H1 (cell line): Measurements from ENCODE around the gene GUCY1A2. TPM values are rescaled to one million over a fixed set of nuclear protein-coding genes. Genes with fewer than 3 reads are reported as not detected.

ENCODE experiments used
- CTCF ChIA-PET: fragments of 300-600 bp; sonication (Branson Sonifier 250); formaldehyde crosslinking; loops from one replicate; lab custom pipeline; 2021; ENCODE audit not compliant: partially characterized antibody; lab: Charles Lee
- POLR2A ChIA-PET: fragments of 300-600 bp; sonication (Branson Sonifier 250); formaldehyde crosslinking; loops from one replicate; lab custom pipeline; 2021; ENCODE audit warnings: inconsistent platforms; ENCODE audit not compliant: partially characterized antibody; lab: Charles Lee
- DNase-seq, 2 experiments: peaks; one replicate each; pipeline versions ENCODE4 v3.0.0 to v3.0.0-alpha.2; 2010 to 2022; ENCODE audit warnings: low spot score in 2 of 2, low read depth in 1 of 2, mixed read lengths in 1 of 2
- FAIRE-seq: peaks from 2 replicates; lab custom pipeline; 2011; peaks lifted over from hg19 to GRCh38; lab: Jason Lieb, UNC
- H2AFZ ChIP-seq: 2 replicates; pipeline ENCODE4 v1.8.1; 2012; ENCODE audit warnings: low read length, inconsistent platforms
- H2AK5ac ChIP-seq: 2 replicates; pipeline ENCODE4 v1.6.1; 2013; ENCODE audit warnings: low read depth, low read length
- H2BK120ac ChIP-seq: replicated peaks from 2 replicates; pipeline ENCODE3; 2013; ENCODE audit warnings: low read depth, low read length, inconsistent platforms
- H2BK12ac ChIP-seq: 2 replicates; pipeline ENCODE4 v1.6.1; 2013; ENCODE audit warnings: low read depth, low read length
- H2BK15ac ChIP-seq: 2 replicates; pipeline ENCODE4 v1.6.1; 2013; ENCODE audit warnings: low read length
- H2BK20ac ChIP-seq: 2 replicates; pipeline ENCODE4 v1.6.1; 2013; ENCODE audit warnings: low read length
- H2BK5ac ChIP-seq: 2 replicates; pipeline ENCODE4 v1.6.1; 2013; ENCODE audit warnings: low read depth, low read length
- H3K14ac ChIP-seq: 2 replicates; pipeline ENCODE4 v1.6.1; 2013; ENCODE audit warnings: inconsistent platforms; ENCODE audit not compliant: insufficient read length
- H3K18ac ChIP-seq: 2 replicates; pipeline ENCODE4 v1.6.1; 2013; ENCODE audit warnings: low read length; ENCODE audit errors: extremely low read depth
- H3K23ac ChIP-seq: 2 replicates; pipeline ENCODE4 v1.6.1; 2013; ENCODE audit warnings: inconsistent platforms; ENCODE audit not compliant: insufficient read length
- H3K23me2 ChIP-seq: 2 replicates; pipeline ENCODE4 v1.6.1; 2013; ENCODE audit warnings: low read depth, low read length
- H3K27ac ChIP-seq: 2 replicates; pipeline ENCODE4 v1.6.1; 2011; ENCODE audit warnings: low read depth, low read length, inconsistent platforms
- H3K27me3 ChIP-seq, 4 experiments: replicated peaks in 1 of 4; 1 replicate in 1 of 4; 2 replicates in 3 of 4; pipeline versions ENCODE4 v1.6.1 to v1.8.1; 2011 to 2013; ENCODE audit warnings: low read length in 3 of 4, mild to moderate bottlenecking in 3 of 4, inconsistent platforms in 2 of 4, mixed read lengths in 2 of 4, moderate library complexity in 1 of 4; ENCODE audit not compliant: control insufficient read depth in 3 of 4, insufficient read depth in 3 of 4; ENCODE audit errors: extremely low read depth in 1 of 4
- H3K36me3 ChIP-seq, 4 experiments: 2 replicates each; pipeline versions ENCODE4 v1.6.1 to v1.8.1; 2011 to 2013; ENCODE audit warnings: mild to moderate bottlenecking in 4 of 4, low read length in 3 of 4, moderate library complexity in 2 of 4, control low read depth in 1 of 4, inconsistent platforms in 1 of 4; ENCODE audit not compliant: insufficient read depth in 4 of 4, control insufficient read depth in 2 of 4
- H3K4ac ChIP-seq: replicated peaks from 2 replicates; pipeline ENCODE3; 2013; ENCODE audit warnings: low read length, low read depth, mixed read lengths, inconsistent platforms; ENCODE audit not compliant: insufficient read length
- H3K4me1 ChIP-seq, 4 experiments: replicated peaks in 1 of 4; 1 replicate in 1 of 4; 2 replicates in 3 of 4; pipeline versions ENCODE4 v1.6.1 to v1.8.1; 2011 to 2013; ENCODE audit warnings: low read length in 3 of 4, inconsistent platforms in 2 of 4, mixed read lengths in 1 of 4; ENCODE audit not compliant: insufficient read depth in 4 of 4, control insufficient read depth in 3 of 4
- H3K4me2 ChIP-seq, 2 experiments: 2 replicates each; pipeline versions ENCODE4 v1.6.1 to v1.8.1; 2011 to 2013; ENCODE audit warnings: low read depth in 2 of 2, low read length in 2 of 2, control low read depth in 1 of 2, inconsistent platforms in 1 of 2, mild to moderate bottlenecking in 1 of 2; ENCODE audit not compliant: insufficient read depth in 1 of 2
- H3K4me3 ChIP-seq, 4 experiments: fragments of 200-600, 300-600 bp in 1 of 4; sonication (generic), shearing (Covaris generic), sonication (Bioruptor Twin) in 1 of 4; 2 replicates each; pipeline versions ENCODE4 v1.5.1 to v1.8.1; 2011 to 2016; ENCODE audit warnings: low read length in 4 of 4, low read depth in 3 of 4, control low read depth in 2 of 4, inconsistent platforms in 2 of 4, mild to moderate bottlenecking in 2 of 4, mixed read lengths in 1 of 4, moderate library complexity in 1 of 4; ENCODE audit not compliant: insufficient read depth in 2 of 4; ENCODE audit errors: extremely low read depth in 1 of 4
- H3K56ac ChIP-seq: replicated peaks from 2 replicates; pipeline ENCODE3; 2013; ENCODE audit warnings: low read depth, mild to moderate bottlenecking, mixed read lengths, low read length, inconsistent platforms; ENCODE audit not compliant: insufficient read length
- H3K79me1 ChIP-seq: 2 replicates; pipeline ENCODE4 v1.6.1; 2013; ENCODE audit warnings: low read depth, low read length, control low read depth
- H3K79me2 ChIP-seq, 2 experiments: 2 replicates each; pipeline versions ENCODE4 v1.6.1 to v1.8.1; 2012 to 2013; ENCODE audit warnings: low read length in 2 of 2, mild to moderate bottlenecking in 2 of 2, inconsistent platforms in 1 of 2; ENCODE audit not compliant: insufficient read depth in 2 of 2, control insufficient read depth in 1 of 2
- H3K9ac ChIP-seq, 4 experiments: replicated peaks in 1 of 4; 1 replicate in 1 of 4; 2 replicates in 3 of 4; pipeline versions ENCODE4 v1.6.1 to v1.8.1; 2011 to 2013; ENCODE audit warnings: low read depth in 3 of 4, low read length in 3 of 4, control low read depth in 2 of 4, mild to moderate bottlenecking in 2 of 4, moderate library complexity in 2 of 4, inconsistent platforms in 1 of 4; ENCODE audit errors: extremely low read depth in 1 of 4
- H3K9me3 ChIP-seq, 2 experiments: 2 replicates each; pipeline versions ENCODE4 v1.6.1 to v1.8.1; 2012 to 2013; ENCODE audit warnings: mild to moderate bottlenecking in 2 of 2, moderate library complexity in 2 of 2, control low read depth in 1 of 2, inconsistent platforms in 1 of 2, low read depth in 1 of 2, low read length in 1 of 2, mixed read lengths in 1 of 2; ENCODE audit not compliant: insufficient read depth in 2 of 2
- H4K20me1 ChIP-seq, 2 experiments: replicated peaks in 1 of 2; 2 replicates each; pipeline versions ENCODE3 to v1.8.1; 2011 to 2013; ENCODE audit warnings: inconsistent platforms in 2 of 2, low read length in 2 of 2, mild to moderate bottlenecking in 1 of 2; ENCODE audit not compliant: insufficient read depth in 2 of 2, control insufficient read depth in 1 of 2
- H4K5ac ChIP-seq: 2 replicates; pipeline ENCODE4 v1.6.1; 2013; ENCODE audit warnings: low read length, low read depth, mixed read lengths, inconsistent platforms; ENCODE audit not compliant: insufficient read length
- H4K8ac ChIP-seq: 2 replicates; pipeline ENCODE4 v1.8.0; 2013; ENCODE audit warnings: mild to moderate bottlenecking, moderate library complexity, low read length, inconsistent platforms; ENCODE audit not compliant: insufficient read depth; ENCODE audit errors: extremely low read depth
- H4K91ac ChIP-seq: replicated peaks from 2 replicates; pipeline ENCODE3; 2013; ENCODE audit warnings: low read length, mixed read lengths, inconsistent platforms; ENCODE audit not compliant: insufficient read length
- HDAC2 ChIP-seq, 2 experiments: fragments of 300-600 bp in 1 of 2; sonication (generic) in 1 of 2; IDR thresholded peaks; 2 replicates each; pipeline ENCODE4 v1.6.1; 2011 to 2012; ENCODE audit warnings: low read depth in 2 of 2, low read length in 2 of 2, mild to moderate bottlenecking in 2 of 2, moderate library complexity in 2 of 2, borderline replicate concordance in 1 of 2, inconsistent platforms in 1 of 2
- WGBS, 2 experiments: shearing (Covaris generic) in 1 of 2; methylation state at CpG; one replicate each; pipeline versions ENCODE4 v1.1.6 to v1.1.7; 2013 to 2015; ENCODE audit warnings: low lambda C conversion rate in 2 of 2, mixed read lengths in 2 of 2, inconsistent platforms in 1 of 2, low coverage in 1 of 2, missing lambda C conversion rate in 1 of 2; ENCODE audit not compliant: insufficient replicate concordance in 2 of 2, insufficient coverage in 1 of 2, insufficient read length in 1 of 2; ENCODE audit errors: extremely low coverage in 1 of 2, missing lambda C conversion rate in 1 of 2; 5-methylcytosine and 5-hydroxymethylcytosine counted together
- polyA plus RNA-seq, 7 experiments: library from polyadenylated mRNA; depleted of rRNA in 3 of 7; stranded (reverse) in 5 of 7; unstranded in 2 of 7; fragments of >200 nt in 5 of 7; fragments of 200-250 nt in 2 of 7; gene quantifications; 1 replicate in 5 of 7; 2 replicates in 1 of 7; 4 replicates in 1 of 7; pipeline versions ENCODE4 v1.2.1 to v1.2.3, GENCODE V29; 2011 to 2013; ENCODE audit warnings: missing spikeins in 2 of 7, mixed read lengths in 2 of 7
- total RNA-seq: library from RNA; stranded (reverse); fragmentation: NEBNext Ultra II Directional; extraction: Animal tissue kit (Norgen Biotek cat#: 25700); gene quantifications from 2 replicates; pipeline ENCODE4 v1.2.1, GENCODE V29; 2021

Gene GUCY1A2
- total and polyA plus RNA-seq, 2 of the 8 experiments (the other 6 are each of a cell fraction or from before 2014, with no cell fraction given), result 0.11 to 1.9 TPM

DNA sequence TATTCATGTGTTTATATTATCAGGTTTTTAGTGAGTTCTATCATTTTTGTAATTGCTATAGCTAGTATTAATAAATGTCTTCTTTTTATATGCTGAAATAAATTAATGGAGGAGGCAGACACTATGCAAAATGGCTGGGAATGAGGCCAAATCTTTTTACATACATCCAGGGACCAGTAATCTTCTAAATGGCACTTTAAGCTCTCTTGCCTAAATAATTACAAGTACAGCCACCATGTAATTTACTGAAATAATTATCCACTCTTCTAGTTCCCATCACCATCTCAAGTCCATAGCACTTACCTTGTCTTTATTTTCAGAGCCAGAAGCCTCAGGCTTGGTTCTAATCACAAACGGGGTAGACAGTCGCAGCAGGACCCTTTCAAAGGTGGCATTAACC, 79.1 kb downstream of the GUCY1A2 start:
- Histone ChIP-seq H4K5ac (no peak overlapping the region), H3K9me3 (no peaks in the 10 kb centered on the region), H2BK12ac (no peak overlapping the region), H4K91ac (no peak overlapping the region), H3K4ac (no peak overlapping the region), H2BK20ac (no peak overlapping the region), H3K18ac (no peak overlapping the region), H4K20me1 (no peaks in the 10 kb centered on the region), H2AFZ (no peak overlapping the region), H3K79me2 (no peaks in the 10 kb centered on the region), H3K27me3 (no peaks in the 10 kb centered on the region), H3K79me1 (no peaks in the 10 kb centered on the region), H3K23ac (no peak overlapping the region), H3K27ac (no peak overlapping the region), H2BK5ac (no peak overlapping the region), H3K14ac (no peak overlapping the region), H3K56ac (no peak overlapping the region), H3K4me1 (peaks cover 0 to 2% (median 0%) of the 10 kb centered on the region in 4 experiments; a peak in 2 of 7 replicates), H3K9ac (no peak overlapping the region), H2BK120ac (no peak overlapping the region), H3K36me3 (no peaks in the 10 kb centered on the region), H2AK5ac (no peak overlapping the region), H4K8ac (no peak overlapping the region), H3K4me3 (no peak overlapping the region), H3K23me2 (no peaks in the 10 kb centered on the region), H3K4me2 (no peak overlapping the region), H2BK15ac (no peak overlapping the region)
- POLR2A ChIA-PET, result no interaction called here
- TF ChIP-seq HDAC2 (IDR thresholded peaks at IDR 0.05; ENCODE audit: borderline replicate concordance in 1 of 2, low read depth in 2 of 2, low read length in 2 of 2), result no peak
- CTCF ChIA-PET, result interaction anchor here (1.3 to 1.5 kb wide), 3 partner anchors 8 to 21 kb away, joined by 3 read pairs; no protein-coding TSS in a partner anchor
- WGBS, 2 experiments, result 97% methylated on average over 2 of the region's 2 CpGs; no CpG with 5 or more reads in 1 of the 2 experiments
- DNase-seq, result no peak
- no peak for FAIRE-seq
